ENCODE measurements around the gene GALNT3.

GALNT3 gene

GRCh38 chr2:165778187-165778556 is 15.9 kb downstream of the GALNT3 start:
- TF ChIP-seq CTCF (IDR thresholded peaks at IDR 0.05; ENCODE audit: extremely low read depth, insufficient read depth, missing control alignments): no peak
- in situ Hi-C loops (cut with MboI; ENCODE audit: low pct_unique_long_range_greater_than_20kb, low sequenced_read_pairs, unreplicated experiment): no loop called here
- no peak for DNase-seq (ENCODE audit: low spot score)

GRCh38 chr2:165777522-165778186 is 16.4 kb downstream of the GALNT3 start:
- in situ Hi-C loops (cut with MboI; ENCODE audit: low pct_unique_long_range_greater_than_20kb, low sequenced_read_pairs, unreplicated experiment): no loop called here
- DNase-seq (ENCODE audit: low spot score): no peak
- no peak for TF ChIP-seq CTCF (IDR thresholded peaks at IDR 0.05; ENCODE audit: extremely low read depth, insufficient read depth, missing control alignments)

GRCh38 chr2:165776796-165777195 is 17.3 kb downstream of the GALNT3 start:
- no peak for DNase-seq (ENCODE audit: low spot score)
- in situ Hi-C loops (cut with MboI; ENCODE audit: low pct_unique_long_range_greater_than_20kb, low sequenced_read_pairs, unreplicated experiment): no loop called here
- no peak for TF ChIP-seq CTCF (IDR thresholded peaks at IDR 0.05; ENCODE audit: extremely low read depth, insufficient read depth, missing control alignments)

- in situ Hi-C loops (cut with MboI; ENCODE audit: low pct_unique_long_range_greater_than_20kb, low sequenced_read_pairs, unreplicated experiment): no loop called here
- TF ChIP-seq CTCF (IDR thresholded peaks at IDR 0.05; ENCODE audit: extremely low read depth, insufficient read depth, missing control alignments): no peak
These were observed 18.0 kb downstream of the GALNT3 start for GRCh38 chr2:165776013-165776412.

GRCh38 chr2:165773684-165774083 is 20.4 kb downstream of the GALNT3 start:
- in situ Hi-C loops (cut with MboI; ENCODE audit: low pct_unique_long_range_greater_than_20kb, low sequenced_read_pairs, unreplicated experiment): no loop called here
- no peak for DNase-seq (ENCODE audit: low spot score)
- no peak for TF ChIP-seq CTCF (IDR thresholded peaks at IDR 0.05; ENCODE audit: extremely low read depth, insufficient read depth, missing control alignments)

More at GRCh38 chr2:165776013-165776412, 18.0 kb downstream of the GALNT3 start:
- no peak for DNase-seq (ENCODE audit: low spot score)

- no peak for DNase-seq (ENCODE audit: low spot score)
- no peak for TF ChIP-seq CTCF (IDR thresholded peaks at IDR 0.05; ENCODE audit: extremely low read depth, insufficient read depth, missing control alignments)
- in situ Hi-C loops (cut with MboI; ENCODE audit: low pct_unique_long_range_greater_than_20kb, low sequenced_read_pairs, unreplicated experiment): no loop called here
These were observed 21.9 kb downstream of the GALNT3 start for GRCh38 chr2:165772183-165772582.
